AG04450 (cell line): ENCODE measurements around the gene SYCE3. TPM values are rescaled to one million over a fixed set of nuclear protein-coding genes. Genes with fewer than 3 reads are reported as not detected.

Experiments used
- CTCF ChIA-PET: fragments of 300-600, 350-600 bp; formaldehyde crosslinking; extraction: SDS; loops from one replicate; lab custom pipeline; 2022; ENCODE audit warnings: antibody characterized with exemption, inconsistent platforms; lab: Charles Lee
- POLR2A ChIA-PET: fragments of 350-600 bp; formaldehyde crosslinking; extraction: SDS; loops from one replicate; lab custom pipeline; 2021; ENCODE audit warnings: antibody characterized with exemption, inconsistent platforms; lab: Yijun Ruan, JAX
- DNase-seq: peaks from one replicate; pipeline ENCODE4 v3.0.0-alpha.2; 2011; ENCODE audit warnings: low read depth, low spot score
- H3K27ac ChIP-seq: one replicate; pipeline ENCODE4 v1.5.1; 2012; ENCODE audit warnings: low read depth, low read length, control low read depth
- H3K27me3 ChIP-seq: one replicate; pipeline ENCODE4 v1.6.0; 2012; ENCODE audit warnings: low read length; ENCODE audit not compliant: control insufficient read depth, insufficient read depth
- H3K4me3 ChIP-seq: 2 replicates; pipeline ENCODE4 v1.5.1; 2011; ENCODE audit warnings: mild to moderate bottlenecking, low read depth, low read length, control low read depth
- H3K9me3 ChIP-seq: 2 replicates; pipeline ENCODE4 v1.5.1; 2012; ENCODE audit warnings: low read length; ENCODE audit not compliant: control insufficient read depth, insufficient read depth
- CTCF ChIP-seq: IDR thresholded peaks from 2 replicates; pipeline ENCODE4 v1.5.1; 2011; ENCODE audit warnings: low read depth, low read length, control low read depth, inconsistent platforms
- polyA plus RNA-seq: library from polyadenylated mRNA; depleted of rRNA; stranded (reverse); fragments of >200 nt; gene quantifications from 2 replicates; pipeline ENCODE4 v1.2.3, GENCODE V29; 2011

The SYCE3 gene
- polyA plus RNA-seq, 1 experiment: not detected

- H3K9me3 ChIP-seq: no peaks in the 10 kb centered on the region; the same call in 1 of the 2 replicates
- H3K4me3 ChIP-seq: no peak overlapping the region
- H3K27ac ChIP-seq: no peak overlapping the region
- POLR2A ChIA-PET: interaction anchor here (1.2 kb wide), 1 partner anchor 19 kb away, joined by 3 read pairs; no protein-coding TSS in a partner anchor
- peaks cover 14% of the 10 kb centered on the region for H3K27me3 ChIP-seq
- CTCF ChIA-PET: interaction anchor here (2.1 kb wide), 1 partner anchor 39 kb away, joined by 13 read pairs; the partner anchor contains the start of gene SCO2
- TF ChIP-seq CTCF: no peak
- DNase-seq: no peak
Observed at GRCh38 chr22:50564289-50564688, 1.6 kb upstream of the SYCE3 start.

DNA sequence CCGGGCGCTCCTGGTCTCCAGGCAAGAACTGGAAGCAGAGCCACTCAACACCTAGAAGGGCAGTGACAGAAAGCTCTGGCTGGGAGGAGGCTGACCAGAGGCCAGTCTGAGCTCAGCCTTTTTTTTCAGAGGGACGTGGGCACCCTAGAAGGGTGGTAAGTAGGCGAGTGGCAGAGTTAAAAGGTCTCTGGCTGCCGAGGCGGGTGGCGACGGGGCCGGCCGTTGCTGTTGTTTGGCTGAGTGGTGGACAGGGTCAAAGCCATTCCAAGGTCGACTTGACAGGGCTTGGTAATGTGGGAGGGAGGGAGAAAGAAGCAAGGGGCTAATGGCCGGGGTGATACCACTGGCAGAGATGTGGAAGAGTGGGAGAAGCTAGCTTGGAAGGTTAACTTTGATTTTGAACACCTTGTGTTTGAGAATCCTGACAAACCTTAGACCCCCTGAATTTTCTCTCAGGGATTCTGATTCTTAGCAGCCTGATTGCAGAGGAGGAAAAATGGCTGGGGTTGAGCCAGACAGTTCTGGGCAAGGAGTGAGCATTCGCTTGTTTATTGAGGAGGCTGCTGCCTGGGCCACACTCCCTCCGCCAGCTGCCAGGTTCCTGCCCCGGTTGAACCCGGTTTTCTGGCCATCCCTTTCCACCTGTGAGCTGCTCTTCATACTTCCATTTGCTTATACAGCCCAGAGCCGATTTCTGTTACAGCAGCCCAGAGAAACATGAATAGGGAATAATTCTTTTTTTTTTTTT, 868 bp upstream of the SYCE3 start:
- ChIA-PET CTCF (interaction anchor here (0.6 to 2.1 kb wide), 26 partner anchors 9 to 206 kb away, joined by 3 to 27 read pairs (median 6); partner anchors contain the start of genes ARSA, CPT1B, KLHDC7B and LMF2), POLR2A (interaction anchor here (0.6 to 0.9 kb wide), 2 partner anchors 38 to 52 kb away, joined by 3 to 4 read pairs; no protein-coding TSS in a partner anchor)
- no peak for DNase-seq
- peaks cover 18% of the 10 kb centered on the region for H3K27me3 ChIP-seq
- H3K9me3 ChIP-seq: no peaks in the 10 kb centered on the region; the same call in 1 of the 2 replicates
- H3K27ac ChIP-seq: no peak overlapping the region
- no peak for TF ChIP-seq CTCF
- peak overlapping the region; percentile 70 for H3K4me3 ChIP-seq

- no peak overlapping the region for H3K4me3 ChIP-seq
- DNase-seq: no peak
- POLR2A ChIA-PET: no interaction called here
Observed at GRCh38 chr22:50561401-50562358, 1.0 kb downstream of the SYCE3 start.

GRCh38 chr22:50560034-50560433, 2.7 kb downstream of the SYCE3 start:
- no peak for DNase-seq
- Histone ChIP-seq H3K27me3 (peaks cover 21% of the 10 kb centered on the region), H3K9me3 (no peaks in the 10 kb centered on the region; the same call in 1 of the 2 replicates), H3K27ac (no peak overlapping the region), H3K4me3 (no peak overlapping the region)
- POLR2A ChIA-PET: no interaction called here
- CTCF ChIA-PET: interaction anchor here (0.7 to 1.2 kb wide), 2 partner anchors 12 to 54 kb away, joined by 3 read pairs; no protein-coding TSS in a partner anchor
- no peak for TF ChIP-seq CTCF

More at GRCh38 chr22:50561401-50562358, 1.0 kb downstream of the SYCE3 start:
- no peak for TF ChIP-seq CTCF
- H3K27ac ChIP-seq: no peak overlapping the region
- no peaks in the 10 kb centered on the region; the same call in 1 of the 2 replicates for H3K9me3 ChIP-seq
- peaks cover 25% of the 10 kb centered on the region for H3K27me3 ChIP-seq
- CTCF ChIA-PET: no interaction called here
